H1 (cell line): ENCODE results near the gene KRT222. TPM values are rescaled to one million over a fixed set of nuclear protein-coding genes. Genes with fewer than 3 reads are reported as not detected.

Source experiments
- CTCF ChIA-PET: fragments of 300-600 bp; sonication (Branson Sonifier 250); formaldehyde crosslinking; loops from one replicate; lab custom pipeline; 2021; ENCODE audit not compliant: partially characterized antibody; lab: Charles Lee
- POLR2A ChIA-PET: fragments of 300-600 bp; sonication (Branson Sonifier 250); formaldehyde crosslinking; loops from one replicate; lab custom pipeline; 2021; ENCODE audit warnings: inconsistent platforms; ENCODE audit not compliant: partially characterized antibody; lab: Charles Lee
- DNase-seq, 2 experiments: peaks; one replicate each; pipeline versions ENCODE4 v3.0.0 to v3.0.0-alpha.2; 2010 to 2022; ENCODE audit warnings: low spot score in 2 of 2, low read depth in 1 of 2, mixed read lengths in 1 of 2
- FAIRE-seq: peaks from 2 replicates; lab custom pipeline; 2011; peaks lifted over from hg19 to GRCh38; lab: Jason Lieb, UNC
- H2AFZ ChIP-seq: 2 replicates; pipeline ENCODE4 v1.8.1; 2012; ENCODE audit warnings: low read length, inconsistent platforms
- H2AK5ac ChIP-seq: 2 replicates; pipeline ENCODE4 v1.6.1; 2013; ENCODE audit warnings: low read depth, low read length
- H2BK120ac ChIP-seq: replicated peaks from 2 replicates; pipeline ENCODE3; 2013; ENCODE audit warnings: low read depth, low read length, inconsistent platforms
- H2BK12ac ChIP-seq: 2 replicates; pipeline ENCODE4 v1.6.1; 2013; ENCODE audit warnings: low read depth, low read length
- H2BK15ac ChIP-seq: 2 replicates; pipeline ENCODE4 v1.6.1; 2013; ENCODE audit warnings: low read length
- H2BK20ac ChIP-seq: 2 replicates; pipeline ENCODE4 v1.6.1; 2013; ENCODE audit warnings: low read length
- H2BK5ac ChIP-seq: 2 replicates; pipeline ENCODE4 v1.6.1; 2013; ENCODE audit warnings: low read depth, low read length
- H3K14ac ChIP-seq: 2 replicates; pipeline ENCODE4 v1.6.1; 2013; ENCODE audit warnings: inconsistent platforms; ENCODE audit not compliant: insufficient read length
- H3K18ac ChIP-seq: 2 replicates; pipeline ENCODE4 v1.6.1; 2013; ENCODE audit warnings: low read length; ENCODE audit errors: extremely low read depth
- H3K23ac ChIP-seq: 2 replicates; pipeline ENCODE4 v1.6.1; 2013; ENCODE audit warnings: inconsistent platforms; ENCODE audit not compliant: insufficient read length
- H3K23me2 ChIP-seq: 2 replicates; pipeline ENCODE4 v1.6.1; 2013; ENCODE audit warnings: low read depth, low read length
- H3K27ac ChIP-seq: 2 replicates; pipeline ENCODE4 v1.6.1; 2011; ENCODE audit warnings: low read depth, low read length, inconsistent platforms
- H3K27me3 ChIP-seq, 4 experiments: replicated peaks in 1 of 4; 1 replicate in 1 of 4; 2 replicates in 3 of 4; pipeline versions ENCODE4 v1.6.1 to v1.8.1; 2011 to 2013; ENCODE audit warnings: low read length in 3 of 4, mild to moderate bottlenecking in 3 of 4, inconsistent platforms in 2 of 4, mixed read lengths in 2 of 4, moderate library complexity in 1 of 4; ENCODE audit not compliant: control insufficient read depth in 3 of 4, insufficient read depth in 3 of 4; ENCODE audit errors: extremely low read depth in 1 of 4
- H3K36me3 ChIP-seq, 4 experiments: 2 replicates each; pipeline versions ENCODE4 v1.6.1 to v1.8.1; 2011 to 2013; ENCODE audit warnings: mild to moderate bottlenecking in 4 of 4, low read length in 3 of 4, moderate library complexity in 2 of 4, control low read depth in 1 of 4, inconsistent platforms in 1 of 4; ENCODE audit not compliant: insufficient read depth in 4 of 4, control insufficient read depth in 2 of 4
- H3K4ac ChIP-seq: replicated peaks from 2 replicates; pipeline ENCODE3; 2013; ENCODE audit warnings: low read length, low read depth, mixed read lengths, inconsistent platforms; ENCODE audit not compliant: insufficient read length
- H3K4me1 ChIP-seq, 4 experiments: replicated peaks in 1 of 4; 1 replicate in 1 of 4; 2 replicates in 3 of 4; pipeline versions ENCODE4 v1.6.1 to v1.8.1; 2011 to 2013; ENCODE audit warnings: low read length in 3 of 4, inconsistent platforms in 2 of 4, mixed read lengths in 1 of 4; ENCODE audit not compliant: insufficient read depth in 4 of 4, control insufficient read depth in 3 of 4
- H3K4me2 ChIP-seq, 2 experiments: 2 replicates each; pipeline versions ENCODE4 v1.6.1 to v1.8.1; 2011 to 2013; ENCODE audit warnings: low read depth in 2 of 2, low read length in 2 of 2, control low read depth in 1 of 2, inconsistent platforms in 1 of 2, mild to moderate bottlenecking in 1 of 2; ENCODE audit not compliant: insufficient read depth in 1 of 2
- H3K4me3 ChIP-seq, 4 experiments: fragments of 200-600, 300-600 bp in 1 of 4; sonication (generic), shearing (Covaris generic), sonication (Bioruptor Twin) in 1 of 4; 2 replicates each; pipeline versions ENCODE4 v1.5.1 to v1.8.1; 2011 to 2016; ENCODE audit warnings: low read length in 4 of 4, low read depth in 3 of 4, control low read depth in 2 of 4, inconsistent platforms in 2 of 4, mild to moderate bottlenecking in 2 of 4, mixed read lengths in 1 of 4, moderate library complexity in 1 of 4; ENCODE audit not compliant: insufficient read depth in 2 of 4; ENCODE audit errors: extremely low read depth in 1 of 4
- H3K56ac ChIP-seq: replicated peaks from 2 replicates; pipeline ENCODE3; 2013; ENCODE audit warnings: low read depth, mild to moderate bottlenecking, mixed read lengths, low read length, inconsistent platforms; ENCODE audit not compliant: insufficient read length
- H3K79me1 ChIP-seq: 2 replicates; pipeline ENCODE4 v1.6.1; 2013; ENCODE audit warnings: low read depth, low read length, control low read depth
- H3K79me2 ChIP-seq, 2 experiments: 2 replicates each; pipeline versions ENCODE4 v1.6.1 to v1.8.1; 2012 to 2013; ENCODE audit warnings: low read length in 2 of 2, mild to moderate bottlenecking in 2 of 2, inconsistent platforms in 1 of 2; ENCODE audit not compliant: insufficient read depth in 2 of 2, control insufficient read depth in 1 of 2
- H3K9ac ChIP-seq, 4 experiments: replicated peaks in 1 of 4; 1 replicate in 1 of 4; 2 replicates in 3 of 4; pipeline versions ENCODE4 v1.6.1 to v1.8.1; 2011 to 2013; ENCODE audit warnings: low read depth in 3 of 4, low read length in 3 of 4, control low read depth in 2 of 4, mild to moderate bottlenecking in 2 of 4, moderate library complexity in 2 of 4, inconsistent platforms in 1 of 4; ENCODE audit errors: extremely low read depth in 1 of 4
- H3K9me3 ChIP-seq, 2 experiments: 2 replicates each; pipeline versions ENCODE4 v1.6.1 to v1.8.1; 2012 to 2013; ENCODE audit warnings: mild to moderate bottlenecking in 2 of 2, moderate library complexity in 2 of 2, control low read depth in 1 of 2, inconsistent platforms in 1 of 2, low read depth in 1 of 2, low read length in 1 of 2, mixed read lengths in 1 of 2; ENCODE audit not compliant: insufficient read depth in 2 of 2
- H4K20me1 ChIP-seq, 2 experiments: replicated peaks in 1 of 2; 2 replicates each; pipeline versions ENCODE3 to v1.8.1; 2011 to 2013; ENCODE audit warnings: inconsistent platforms in 2 of 2, low read length in 2 of 2, mild to moderate bottlenecking in 1 of 2; ENCODE audit not compliant: insufficient read depth in 2 of 2, control insufficient read depth in 1 of 2
- H4K5ac ChIP-seq: 2 replicates; pipeline ENCODE4 v1.6.1; 2013; ENCODE audit warnings: low read length, low read depth, mixed read lengths, inconsistent platforms; ENCODE audit not compliant: insufficient read length
- H4K8ac ChIP-seq: 2 replicates; pipeline ENCODE4 v1.8.0; 2013; ENCODE audit warnings: mild to moderate bottlenecking, moderate library complexity, low read length, inconsistent platforms; ENCODE audit not compliant: insufficient read depth; ENCODE audit errors: extremely low read depth
- H4K91ac ChIP-seq: replicated peaks from 2 replicates; pipeline ENCODE3; 2013; ENCODE audit warnings: low read length, mixed read lengths, inconsistent platforms; ENCODE audit not compliant: insufficient read length
- KDM5A ChIP-seq: fragments of 200-600 bp; IDR thresholded peaks from 2 replicates; pipeline ENCODE4 v1.7.1; 2012; ENCODE audit warnings: mild to moderate bottlenecking, low read length, inconsistent platforms, mixed read lengths
- POLR2A ChIP-seq, 2 experiments: IDR thresholded peaks; 1 replicate in 1 of 2; 2 replicates in 1 of 2; pipeline ENCODE4 v1.6.1; 2011; ENCODE audit warnings: low read depth in 2 of 2, low read length in 2 of 2, mild to moderate bottlenecking in 2 of 2; ENCODE audit errors: control extremely low read depth in 1 of 2
- polyA plus RNA-seq, 7 experiments: library from polyadenylated mRNA; depleted of rRNA in 3 of 7; stranded (reverse) in 5 of 7; unstranded in 2 of 7; fragments of >200 nt in 5 of 7; fragments of 200-250 nt in 2 of 7; gene quantifications; 1 replicate in 5 of 7; 2 replicates in 1 of 7; 4 replicates in 1 of 7; pipeline versions ENCODE4 v1.2.1 to v1.2.3, GENCODE V29; 2011 to 2013; ENCODE audit warnings: missing spikeins in 2 of 7, mixed read lengths in 2 of 7
- total RNA-seq: library from RNA; stranded (reverse); fragmentation: NEBNext Ultra II Directional; extraction: Animal tissue kit (Norgen Biotek cat#: 25700); gene quantifications from 2 replicates; pipeline ENCODE4 v1.2.1, GENCODE V29; 2021

Gene KRT222
- total and polyA plus RNA-seq, 2 of the 8 experiments (the other 6 are each of a cell fraction or from before 2014, with no cell fraction given), result 0.08 to 0.61 TPM

GRCh38 chr17:40680998-40681397 lies 16.0 kb upstream of the KRT222 start:
- H3K79me1 ChIP-seq, result no peaks in the 10 kb centered on the region
- FAIRE-seq, result no peak

More at GRCh38 chr17:40680998-40681397, 16.0 kb upstream of the KRT222 start:
- no peak overlapping the region for H3K27ac ChIP-seq
- no peak overlapping the region for H3K23ac ChIP-seq
- no peak overlapping the region for H3K14ac ChIP-seq
- H2BK15ac ChIP-seq, result no peak overlapping the region
- no peak overlapping the region for H4K91ac ChIP-seq
- no peak overlapping the region for H4K8ac ChIP-seq
- no peak overlapping the region for H3K9ac ChIP-seq
- H3K9me3 ChIP-seq, result no peaks in the 10 kb centered on the region
- H2BK120ac ChIP-seq, result no peak overlapping the region
- no peak for DNase-seq
- no peak overlapping the region for H3K4me2 ChIP-seq
- no peaks in the 10 kb centered on the region for H3K79me2 ChIP-seq
- H3K4ac ChIP-seq, result no peak overlapping the region
- H3K56ac ChIP-seq, result no peak overlapping the region
- no peak overlapping the region for H4K5ac ChIP-seq
- H2BK20ac ChIP-seq, result no peak overlapping the region
- H3K36me3 ChIP-seq, result no peaks in the 10 kb centered on the region
- H3K4me3 ChIP-seq, result no peak overlapping the region
- POLR2A ChIA-PET, result interaction anchor here (0.8 to 1.3 kb wide), 3 partner anchors 13 to 41 kb away, joined by 3 read pairs; no protein-coding TSS in a partner anchor
- no peak overlapping the region for H2AK5ac ChIP-seq
- H3K23me2 ChIP-seq, result no peaks in the 10 kb centered on the region
- no peak overlapping the region for H2BK5ac ChIP-seq
- no peak overlapping the region for H3K18ac ChIP-seq
- TF ChIP-seq POLR2A (IDR thresholded peaks at IDR 0.05; ENCODE audit: control extremely low read depth in 1 of 2, low read depth in 2 of 2, low read length in 2 of 2), result no peak
- no peak for TF ChIP-seq KDM5A
- no peaks in the 10 kb centered on the region; a peak in 1 of 7 replicates for H3K27me3 ChIP-seq
- no peak overlapping the region for H2AFZ ChIP-seq
- no peaks in the 10 kb centered on the region for H3K4me1 ChIP-seq
- H4K20me1 ChIP-seq, result no peaks in the 10 kb centered on the region
- CTCF ChIA-PET, result interaction anchor here (0.8 to 1.3 kb wide), 4 partner anchors 15 to 182 kb away, joined by 3 read pairs; no protein-coding TSS in a partner anchor
- H2BK12ac ChIP-seq, result no peak overlapping the region
